ENCODE data around the gene BLNK. TPM values are rescaled to one million over a fixed set of nuclear protein-coding genes. Genes with fewer than 3 reads are reported as not detected.

Gene BLNK
- total and polyA plus RNA-seq, 2 experiments from 2014 or later = 0.32 TPM; not detected in 1

- H3K9me3 ChIP-seq (ENCODE audit: low read depth) = no peaks in the 10 kb centered on the region
- H3K4me3 ChIP-seq = no peak overlapping the region
- no peak for DNase-seq (ENCODE audit: low read depth in 1 of 2, low spot score in 1 of 2)
- H3K27me3 ChIP-seq = no peaks in the 10 kb centered on the region
- H3K27ac ChIP-seq = no peak overlapping the region
- no peaks in the 10 kb centered on the region for H3K4me1 ChIP-seq (ENCODE audit: low read depth)
- H3K36me3 ChIP-seq = no peaks in the 10 kb centered on the region
- TF ChIP-seq CTCF (IDR thresholded peaks at IDR 0.05; ENCODE audit: low read depth, low read length) = no peak
These were observed 28.5 kb downstream of the BLNK start for GRCh38 chr10:96242822-96243221.

- no peak for DNase-seq (ENCODE audit: low read depth in 1 of 2, low spot score in 1 of 2)
- no peak overlapping the region for H3K4me3 ChIP-seq
- H3K4me1 ChIP-seq (ENCODE audit: low read depth) = no peaks in the 10 kb centered on the region
- no peak overlapping the region for H3K27ac ChIP-seq
- no peaks in the 10 kb centered on the region for H3K9me3 ChIP-seq (ENCODE audit: low read depth)
- TF ChIP-seq CTCF (IDR thresholded peaks at IDR 0.05; ENCODE audit: low read depth, low read length) = no peak
- H3K36me3 ChIP-seq = no peaks in the 10 kb centered on the region
- H3K27me3 ChIP-seq = no peaks in the 10 kb centered on the region
These were observed 32.4 kb downstream of the BLNK start for GRCh38 chr10:96238646-96239623.

- no peaks in the 10 kb centered on the region for H3K4me1 ChIP-seq (ENCODE audit: low read depth)
- H3K27me3 ChIP-seq = no peaks in the 10 kb centered on the region
- H3K36me3 ChIP-seq = no peaks in the 10 kb centered on the region
- H3K27ac ChIP-seq = no peak overlapping the region
- no peak for TF ChIP-seq CTCF (IDR thresholded peaks at IDR 0.05; ENCODE audit: low read depth, low read length)
- no peak for DNase-seq (ENCODE audit: low read depth in 1 of 2, low spot score in 1 of 2)
- H3K9me3 ChIP-seq (ENCODE audit: low read depth) = no peaks in the 10 kb centered on the region
- no peak overlapping the region for H3K4me3 ChIP-seq
These were observed 34.5 kb downstream of the BLNK start for GRCh38 chr10:96236876-96237275.

- no peaks in the 10 kb centered on the region for H3K36me3 ChIP-seq
- no peak for TF ChIP-seq CTCF (IDR thresholded peaks at IDR 0.05; ENCODE audit: low read depth, low read length)
- H3K9me3 ChIP-seq (ENCODE audit: low read depth) = no peaks in the 10 kb centered on the region
- no peaks in the 10 kb centered on the region for H3K27me3 ChIP-seq
- H3K27ac ChIP-seq = no peak overlapping the region
- H3K4me1 ChIP-seq (ENCODE audit: low read depth) = no peaks in the 10 kb centered on the region
- DNase-seq (ENCODE audit: low read depth in 1 of 2, low spot score in 1 of 2) = no peak
- no peak overlapping the region for H3K4me3 ChIP-seq
These were observed 35.3 kb downstream of the BLNK start for GRCh38 chr10:96236090-96236478.

- Histone ChIP-seq H3K4me1 (ENCODE audit: low read depth) (no peaks in the 10 kb centered on the region), H3K27me3 (no peaks in the 10 kb centered on the region), H3K36me3 (no peaks in the 10 kb centered on the region), H3K4me3 (no peak overlapping the region), H3K27ac (no peak overlapping the region), H3K9me3 (ENCODE audit: low read depth) (no peaks in the 10 kb centered on the region)
- no peak for TF ChIP-seq CTCF (IDR thresholded peaks at IDR 0.05; ENCODE audit: low read depth, low read length)
- DNase-seq (ENCODE audit: low read depth in 1 of 2, low spot score in 1 of 2) = no peak
These were observed 35.9 kb downstream of the BLNK start for GRCh38 chr10:96235326-96236089.

Measured in cardiac muscle cell (in vitro differentiated cells and primary cell).